ENCODE measurements around the gene INPP5D.

DNA sequence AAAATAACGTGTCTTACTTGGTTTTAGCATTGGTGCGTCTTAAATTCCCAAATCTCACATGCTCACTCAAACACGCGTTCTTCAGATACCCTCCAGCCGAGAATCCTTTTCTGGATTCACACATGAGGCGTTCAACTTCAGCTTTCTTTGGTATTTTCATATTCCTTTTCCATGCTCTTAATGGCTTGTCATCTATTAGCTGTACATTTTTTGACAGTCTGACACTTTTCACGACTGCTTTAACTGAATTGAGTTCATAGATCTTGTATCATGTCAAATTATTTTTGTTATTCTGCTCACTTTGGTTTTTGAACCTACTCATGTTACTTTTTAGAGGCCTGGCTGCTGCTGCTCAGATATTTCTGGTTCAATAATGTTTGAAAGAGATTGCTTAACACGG, 59.0 kb downstream of the INPP5D start:
- no peak for TF ChIP-seq EZH2 (IDR thresholded peaks at IDR 0.05; ENCODE audit: borderline replicate concordance, low read depth, low read length, severe bottlenecking)
- TF ChIP-seq, protein P1, sequence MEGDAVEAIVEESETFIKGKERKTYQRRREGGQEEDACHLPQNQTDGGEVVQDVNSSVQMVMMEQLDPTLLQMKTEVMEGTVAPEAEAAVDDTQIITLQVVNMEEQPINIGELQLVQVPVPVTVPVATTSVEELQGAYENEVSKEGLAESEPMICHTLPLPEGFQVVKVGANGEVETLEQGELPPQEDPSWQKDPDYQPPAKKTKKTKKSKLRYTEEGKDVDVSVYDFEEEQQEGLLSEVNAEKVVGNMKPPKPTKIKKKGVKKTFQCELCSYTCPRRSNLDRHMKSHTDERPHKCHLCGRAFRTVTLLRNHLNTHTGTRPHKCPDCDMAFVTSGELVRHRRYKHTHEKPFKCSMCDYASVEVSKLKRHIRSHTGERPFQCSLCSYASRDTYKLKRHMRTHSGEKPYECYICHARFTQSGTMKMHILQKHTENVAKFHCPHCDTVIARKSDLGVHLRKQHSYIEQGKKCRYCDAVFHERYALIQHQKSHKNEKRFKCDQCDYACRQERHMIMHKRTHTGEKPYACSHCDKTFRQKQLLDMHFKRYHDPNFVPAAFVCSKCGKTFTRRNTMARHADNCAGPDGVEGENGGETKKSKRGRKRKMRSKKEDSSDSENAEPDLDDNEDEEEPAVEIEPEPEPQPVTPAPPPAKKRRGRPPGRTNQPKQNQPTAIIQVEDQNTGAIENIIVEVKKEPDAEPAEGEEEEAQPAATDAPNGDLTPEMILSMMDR (IDR thresholded peaks at IDR 0.05; ENCODE audit: borderline replicate concordance, extremely low read depth, low read length, poor library complexity, severe bottlenecking) = no peak
